WTC11 (cell line): Measurements from ENCODE around the gene MAP3K2.

Experiments
- ARID4B ChIP-seq: sonication (generic); formaldehyde crosslinking; IDR thresholded peaks from 2 replicates; pipeline ENCODE4 v1.8.0; 2023; ENCODE audit warnings: missing genetic modification reagents, mild to moderate bottlenecking, borderline replicate concordance
- ATF6 ChIP-seq: sonication (generic); formaldehyde crosslinking; IDR thresholded peaks from 2 replicates; pipeline ENCODE4 v1.8.1; 2023; ENCODE audit warnings: mild to moderate bottlenecking, missing genetic modification reagents
- CTCF ChIP-seq: fragments of 200-600 bp; IDR thresholded peaks from 2 replicates; pipeline ENCODE4 v1.8.0; 2022; ENCODE audit warnings: antibody characterized with exemption
- E2F1 ChIP-seq: sonication (generic); formaldehyde crosslinking; IDR thresholded peaks from 2 replicates; pipeline ENCODE4 v1.8.0; 2022; ENCODE audit warnings: mild to moderate bottlenecking, missing genetic modification reagents
- FOXK1 ChIP-seq: sonication (generic); formaldehyde crosslinking; IDR thresholded peaks from 2 replicates; pipeline ENCODE4 v1.8.0; 2022; ENCODE audit warnings: mild to moderate bottlenecking, moderate library complexity, missing genetic modification reagents
- HMGXB4 ChIP-seq: sonication (generic); formaldehyde crosslinking; IDR thresholded peaks from 2 replicates; pipeline ENCODE4 v1.8.1; 2023; ENCODE audit warnings: mild to moderate bottlenecking, moderate library complexity, missing genetic modification reagents
- JUN ChIP-seq: sonication (generic); formaldehyde crosslinking; IDR thresholded peaks from 2 replicates; pipeline ENCODE4 v1.8.0; 2023; ENCODE audit warnings: mild to moderate bottlenecking, missing genetic modification reagents
- NFE2L1 ChIP-seq: sonication (generic); formaldehyde crosslinking; IDR thresholded peaks from 2 replicates; pipeline ENCODE4 v1.8.1; 2023; ENCODE audit warnings: missing genetic modification reagents
- NR1H2 ChIP-seq: sonication (generic); formaldehyde crosslinking; IDR thresholded peaks from 2 replicates; pipeline ENCODE4 v1.9.0; 2021; ENCODE audit warnings: mild to moderate bottlenecking, moderate library complexity, missing genetic modification reagents
- NR2C2 ChIP-seq: sonication (generic); formaldehyde crosslinking; IDR thresholded peaks from 2 replicates; pipeline ENCODE4 v1.8.0; 2022; ENCODE audit warnings: mild to moderate bottlenecking, missing genetic modification reagents
- SP1 ChIP-seq: sonication (generic); formaldehyde crosslinking; conservative IDR thresholded peaks from 2 replicates; pipeline ENCODE4 v1.8.1; 2022; ENCODE audit warnings: missing genetic modification reagents
- USF1 ChIP-seq: sonication (generic); formaldehyde crosslinking; IDR thresholded peaks from 2 replicates; pipeline ENCODE4 v1.8.0; 2022; ENCODE audit warnings: mild to moderate bottlenecking, missing genetic modification reagents
- ZNF232 ChIP-seq: sonication (generic); formaldehyde crosslinking; IDR thresholded peaks from 2 replicates; pipeline ENCODE4 v1.8.0; 2022; ENCODE audit warnings: mild to moderate bottlenecking, missing genetic modification reagents

- TF ChIP-seq NFE2L1 (CRISPR knock-in tag): no peak
- TF ChIP-seq NR2C2 (CRISPR knock-in tag): no peak
- TF ChIP-seq E2F1: no peak
- no peak for TF ChIP-seq JUN (CRISPR knock-in tag)
- TF ChIP-seq FOXK1: no peak
- TF ChIP-seq SP1 (CRISPR knock-in tag): no peak
- no peak for TF ChIP-seq CTCF
- TF ChIP-seq HMGXB4: no peak
- no peak for TF ChIP-seq ARID4B (CRISPR knock-in tag)
- TF ChIP-seq ZNF232: no peak
- no peak for TF ChIP-seq ATF6 (CRISPR knock-in tag)
- TF ChIP-seq NR1H2 (CRISPR knock-in tag): no peak
- TF ChIP-seq USF1 (CRISPR knock-in tag): no peak
These were observed 24.0 kb upstream of the MAP3K2 start for GRCh38 chr2:127411653-127412369.
